GM18520 (cell line): Measurements from ENCODE around the gene SLC32A1.

Source experiments
- ATAC-seq: cut with Tn5 transposase; IDR thresholded peaks from one replicate; pipeline ENCODE4 v1.9.1; 2021; ENCODE audit not compliant: unreplicated experiment

Gene SLC32A1, protein sequence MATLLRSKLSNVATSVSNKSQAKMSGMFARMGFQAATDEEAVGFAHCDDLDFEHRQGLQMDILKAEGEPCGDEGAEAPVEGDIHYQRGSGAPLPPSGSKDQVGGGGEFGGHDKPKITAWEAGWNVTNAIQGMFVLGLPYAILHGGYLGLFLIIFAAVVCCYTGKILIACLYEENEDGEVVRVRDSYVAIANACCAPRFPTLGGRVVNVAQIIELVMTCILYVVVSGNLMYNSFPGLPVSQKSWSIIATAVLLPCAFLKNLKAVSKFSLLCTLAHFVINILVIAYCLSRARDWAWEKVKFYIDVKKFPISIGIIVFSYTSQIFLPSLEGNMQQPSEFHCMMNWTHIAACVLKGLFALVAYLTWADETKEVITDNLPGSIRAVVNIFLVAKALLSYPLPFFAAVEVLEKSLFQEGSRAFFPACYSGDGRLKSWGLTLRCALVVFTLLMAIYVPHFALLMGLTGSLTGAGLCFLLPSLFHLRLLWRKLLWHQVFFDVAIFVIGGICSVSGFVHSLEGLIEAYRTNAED

DNA sequence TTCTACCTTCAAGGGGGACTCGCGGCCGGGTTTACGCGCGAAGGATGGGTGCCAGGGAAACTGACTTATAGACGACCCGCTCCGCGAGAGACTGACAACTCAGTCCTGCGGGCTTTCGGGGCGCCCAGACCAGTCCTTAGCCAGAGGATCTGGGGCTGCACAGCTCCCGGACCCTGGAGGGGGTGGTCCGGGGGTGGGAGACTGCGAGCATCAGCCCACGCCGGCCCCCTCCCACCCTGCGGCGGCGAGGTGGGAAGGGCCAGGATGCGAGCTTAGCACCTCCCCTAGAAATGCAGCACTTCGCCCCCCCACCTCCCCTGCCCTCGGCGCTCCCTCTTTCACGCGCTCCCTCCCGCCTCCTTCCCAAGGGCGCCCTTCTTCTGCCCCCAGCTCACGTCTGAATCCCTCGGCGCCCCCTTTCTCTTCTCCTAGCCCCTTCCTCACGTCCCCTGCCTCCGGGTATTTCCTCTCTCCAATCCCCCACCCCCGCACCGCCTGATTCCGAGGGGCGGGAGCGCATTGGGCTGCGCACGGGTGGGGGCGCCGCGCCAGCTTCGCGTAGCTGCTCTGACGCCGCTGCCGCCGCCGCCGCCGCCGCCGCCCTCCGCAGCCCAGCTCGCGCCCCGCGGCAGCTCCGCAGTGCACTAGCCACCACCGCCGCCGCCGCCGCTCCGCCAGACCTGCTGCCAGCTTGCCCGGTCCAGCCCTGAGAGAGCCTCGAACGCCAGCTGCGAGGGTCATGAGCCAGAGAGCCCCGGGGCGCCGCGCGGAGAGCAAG is at the start of gene SLC32A1:
Gene SLC32A1, plus strand, starts transcription at position 639 of the 778 bp plus-strand sequence. CDS start 239 bp downstream, outside the sequence.
- ATAC-seq = no peak

DNA sequence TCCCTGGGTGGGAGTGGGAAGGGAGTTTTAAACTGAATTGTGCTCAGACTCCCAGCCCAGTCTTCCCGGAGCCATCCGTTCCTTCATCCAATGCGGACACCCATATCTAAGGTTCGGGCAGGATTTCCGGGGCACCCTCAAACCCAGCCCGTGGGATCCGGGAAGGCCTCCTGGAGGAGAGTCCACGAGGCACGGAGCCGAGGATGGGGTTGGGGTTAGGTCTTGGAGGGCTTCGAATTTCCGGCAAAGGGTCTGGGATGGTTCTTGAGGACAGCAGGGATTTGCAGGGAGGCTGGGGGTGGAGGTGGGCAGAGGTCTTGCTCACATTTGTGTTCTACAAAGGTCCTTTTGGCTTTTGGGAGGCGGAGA is 49.5 kb upstream of the SLC32A1 start:
- no peak for ATAC-seq

GRCh38 chr20:38676576-38676975 is 47.7 kb upstream of the SLC32A1 start:
- no peak for ATAC-seq

DNA sequence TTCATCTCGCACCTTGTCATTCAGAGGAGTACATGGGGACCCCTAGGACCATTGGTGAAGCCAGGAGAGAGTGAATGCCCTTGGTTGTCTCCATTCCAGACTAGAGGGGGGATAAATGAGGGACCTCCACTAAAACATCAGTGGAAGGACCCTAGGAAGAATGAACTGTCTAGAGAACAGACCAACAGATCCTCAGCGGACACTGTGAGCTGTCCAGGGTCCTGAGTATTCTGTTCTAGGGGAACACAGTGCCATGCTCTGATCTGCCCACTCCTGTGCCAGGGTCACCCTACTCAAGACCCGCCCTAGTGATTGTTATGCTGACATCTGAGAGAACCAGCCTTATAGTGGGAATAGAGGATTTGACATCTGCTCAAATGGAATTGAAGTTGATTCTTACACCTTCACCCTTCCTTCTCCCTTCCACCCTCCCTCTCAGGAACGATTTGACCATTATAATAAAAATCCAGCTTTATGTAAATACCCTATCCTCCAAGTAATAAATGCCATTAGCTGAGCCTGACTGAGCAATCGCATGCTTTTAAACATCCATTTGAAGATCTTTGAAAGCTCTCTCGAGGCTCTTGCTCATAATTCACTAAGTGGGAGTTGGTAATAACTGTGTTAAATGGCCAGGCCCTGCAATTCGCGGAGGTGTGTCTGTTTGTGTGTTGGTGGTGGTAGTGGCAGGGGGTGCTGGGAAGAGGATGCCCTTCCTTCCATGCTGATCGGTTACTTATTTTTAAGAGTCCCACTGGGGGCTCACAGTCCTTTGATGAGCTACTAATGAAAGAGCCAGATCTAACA is 43.6 kb upstream of the SLC32A1 start:
- ATAC-seq = no peak

- ATAC-seq = no peak
Observed at GRCh38 chr20:38685271-38685670, 39.0 kb upstream of the SLC32A1 start.

- no peak for ATAC-seq
Observed at GRCh38 chr20:38685853-38686473, 38.3 kb upstream of the SLC32A1 start.

GRCh38 chr20:38692436-38693411 is 31.6 kb upstream of the SLC32A1 start:
- no peak for ATAC-seq

- no peak for ATAC-seq
Observed at GRCh38 chr20:38697306-38697705, 27.0 kb upstream of the SLC32A1 start.

- ATAC-seq = no peak
Observed at GRCh38 chr20:38698541-38698940, 25.7 kb upstream of the SLC32A1 start.

- ATAC-seq = no peak
Observed at GRCh38 chr20:38700141-38700540, 24.1 kb upstream of the SLC32A1 start.

DNA sequence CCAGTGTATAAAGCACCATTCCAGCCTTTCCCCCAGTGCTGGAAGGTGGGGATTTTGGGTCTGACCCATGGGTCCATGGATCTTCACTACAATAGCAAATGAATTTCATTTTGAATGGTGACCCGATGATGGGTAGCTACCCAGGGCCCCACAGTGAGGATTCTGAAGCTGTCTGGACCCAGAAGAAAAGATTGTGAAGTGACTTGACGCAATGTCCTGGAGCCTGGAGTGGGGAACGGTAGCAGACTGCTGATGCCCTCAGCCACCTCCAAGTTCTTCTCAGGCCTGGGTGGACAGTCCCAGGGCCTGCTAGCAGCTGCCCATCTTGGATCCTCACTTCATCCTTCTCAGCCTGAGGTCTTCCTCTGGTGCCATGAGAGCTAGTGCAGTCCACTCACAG is 23.4 kb upstream of the SLC32A1 start:
- no peak for ATAC-seq

- no peak for ATAC-seq
Observed at GRCh38 chr20:38703526-38703925, 20.8 kb upstream of the SLC32A1 start.

DNA sequence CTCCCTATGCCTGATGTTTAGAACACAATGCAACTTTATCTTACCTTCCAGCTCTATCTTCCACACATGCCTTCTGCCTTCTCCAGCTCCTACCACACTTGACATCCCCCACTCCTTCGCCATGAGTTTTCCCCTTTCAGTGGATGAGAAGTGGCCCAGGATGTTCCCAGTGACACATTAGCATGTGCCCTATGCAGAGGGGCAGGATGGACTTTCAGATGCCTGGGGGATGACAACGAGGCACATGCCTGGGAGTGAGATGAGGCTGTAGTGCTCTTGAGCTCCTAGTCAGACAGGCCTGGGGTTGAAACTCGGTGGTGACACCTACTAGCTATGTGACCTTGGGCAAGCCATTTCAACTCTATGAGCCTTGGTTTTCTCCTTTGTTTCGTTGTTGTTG is 20.1 kb upstream of the SLC32A1 start:
- ATAC-seq = no peak

DNA sequence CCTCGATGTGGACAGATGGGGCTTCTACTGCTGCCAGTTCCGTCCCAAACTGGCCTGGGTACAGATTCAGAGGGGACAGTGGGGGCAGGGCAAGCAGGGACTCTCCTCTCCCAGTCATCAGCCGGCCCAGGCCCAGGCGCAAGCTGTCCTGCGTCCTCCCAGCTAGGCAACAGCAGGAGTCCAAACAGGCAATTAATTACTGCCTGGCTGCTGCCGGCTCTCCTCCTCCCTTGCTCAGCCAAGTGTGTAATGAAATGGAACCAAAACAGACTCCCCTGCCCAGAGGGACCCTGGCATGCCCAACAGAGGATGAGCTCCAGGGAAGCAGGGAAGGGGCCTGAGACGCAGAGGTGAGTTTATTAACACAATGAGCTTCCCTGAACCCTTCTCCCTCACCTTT is 17.8 kb upstream of the SLC32A1 start:
- ATAC-seq = no peak

GRCh38 chr20:38714308-38714707 is 10.0 kb upstream of the SLC32A1 start:
- no peak for ATAC-seq

DNA sequence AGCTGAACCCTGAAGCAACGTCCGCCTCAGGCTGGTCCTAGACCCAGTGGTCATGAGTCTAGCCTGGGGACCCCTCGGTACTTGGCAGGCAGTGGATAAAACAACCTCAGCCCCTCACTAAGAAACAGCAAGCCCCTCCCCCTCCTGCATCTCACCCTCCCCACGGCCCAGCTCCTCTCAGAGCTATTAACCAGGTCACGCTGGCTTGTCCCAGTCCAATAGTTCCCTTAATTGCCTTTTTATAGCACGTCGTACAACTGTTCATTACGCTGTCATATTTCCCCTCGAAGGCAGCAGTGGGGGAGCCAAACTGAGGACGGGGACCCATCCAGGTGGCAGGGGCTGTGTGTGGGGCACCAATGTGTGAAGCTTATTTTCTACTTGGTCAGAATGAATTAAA is 8.6 kb upstream of the SLC32A1 start:
- no peak for ATAC-seq

GRCh38 chr20:38722683-38723016 is 1.6 kb upstream of the SLC32A1 start:
- no peak for ATAC-seq

DNA sequence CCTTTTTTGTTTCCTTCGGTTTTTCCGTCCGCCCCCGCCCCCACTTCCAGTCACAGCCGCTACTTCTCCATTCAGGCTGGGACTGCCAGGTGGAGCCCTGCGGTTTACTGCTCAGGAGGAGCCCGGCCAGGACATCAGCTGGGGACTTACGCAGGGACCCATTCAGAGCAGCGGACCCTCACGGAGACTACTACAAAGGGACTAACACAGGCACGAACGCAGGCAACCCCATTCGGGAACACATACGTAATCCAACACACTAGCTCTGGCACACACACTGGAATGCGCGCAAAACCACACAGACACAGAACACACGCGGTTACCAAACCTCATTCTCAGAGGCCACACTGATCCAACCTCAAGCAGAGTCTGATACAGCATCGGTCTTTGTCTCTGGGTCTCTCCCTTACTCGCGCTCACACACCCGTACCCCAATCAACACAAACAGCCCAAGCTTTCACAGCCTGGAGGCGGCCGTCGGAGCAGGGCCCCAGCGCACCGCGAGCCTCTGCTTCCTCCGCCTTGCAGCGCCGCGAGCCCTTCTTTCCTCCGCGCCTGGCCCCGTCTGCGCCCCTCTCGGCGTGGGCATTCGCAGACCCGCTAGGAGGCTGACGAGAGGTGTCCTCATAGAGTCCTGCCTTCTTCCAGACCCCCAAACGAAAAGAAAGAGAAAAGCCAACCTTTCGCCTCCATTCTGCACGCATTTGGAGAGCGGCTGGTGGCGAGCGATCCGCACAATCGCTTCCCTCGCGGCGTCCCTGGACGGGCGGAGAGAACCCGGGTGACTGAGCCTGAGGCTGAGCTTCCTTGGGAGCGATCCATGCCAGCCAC is 1.1 kb upstream of the SLC32A1 start:
- ATAC-seq = no peak

- no peak for ATAC-seq
Observed at GRCh38 chr20:38724626-38725147, 401 bp downstream of the SLC32A1 start.
